GM18951 (cell line): ENCODE measurements around the gene ACER3.

Experiments used
- POLR2A ChIP-seq: IDR thresholded peaks from 4 replicates; pipeline ENCODE4 v1.6.1; 2011; ENCODE audit warnings: mild to moderate bottlenecking; ENCODE audit not compliant: insufficient read length, insufficient read depth; ENCODE audit errors: extremely low read depth
- in situ Hi-C: fragments of 300-500 bp; cut with MboI; formaldehyde crosslinking; loops from one replicate; pipeline ENCODE4 v1.12.0; 2022; ENCODE audit warnings: low sequenced_read_pairs, mixed read lengths, inconsistent platforms; ENCODE audit not compliant: unreplicated experiment

ACER3 gene

GRCh38 chr11:76863196-76863777 lies 2.6 kb downstream of the ACER3 start:
- in situ Hi-C loops, result no loop called here
- TF ChIP-seq POLR2A, result no peak

GRCh38 chr11:76872959-76873827 lies 12.5 kb downstream of the ACER3 start:
- in situ Hi-C loops, result no loop called here
- no peak for TF ChIP-seq POLR2A

- in situ Hi-C loops, result no loop called here
Observed at GRCh38 chr11:76878014-76878413, 17.3 kb downstream of the ACER3 start.

GRCh38 chr11:76880314-76880713 lies 19.6 kb downstream of the ACER3 start:
- TF ChIP-seq POLR2A, result no peak
- in situ Hi-C loops, result no loop called here

More at GRCh38 chr11:76878014-76878413, 17.3 kb downstream of the ACER3 start:
- TF ChIP-seq POLR2A, result no peak

GRCh38 chr11:76880956-76881355 lies 20.2 kb downstream of the ACER3 start:
- no peak for TF ChIP-seq POLR2A
- in situ Hi-C loops, result no loop called here

- TF ChIP-seq POLR2A, result no peak
- in situ Hi-C loops, result no loop called here
Observed at GRCh38 chr11:76885390-76886097, 24.8 kb downstream of the ACER3 start.

- no peak for TF ChIP-seq POLR2A
- in situ Hi-C loops, result no loop called here
Observed at GRCh38 chr11:76888989-76889388, 28.3 kb downstream of the ACER3 start.

GRCh38 chr11:76889411-76889975 lies 28.8 kb downstream of the ACER3 start:
- in situ Hi-C loops, result no loop called here
- no peak for TF ChIP-seq POLR2A

- in situ Hi-C loops, result no loop called here
- TF ChIP-seq POLR2A, result no peak
Observed at GRCh38 chr11:76890329-76890728, 29.6 kb downstream of the ACER3 start.

- in situ Hi-C loops, result no loop called here
- no peak for TF ChIP-seq POLR2A
Observed at GRCh38 chr11:76891285-76891684, 30.6 kb downstream of the ACER3 start.

- no peak for TF ChIP-seq POLR2A
- in situ Hi-C loops, result no loop called here
Observed at GRCh38 chr11:76891793-76892192, 31.1 kb downstream of the ACER3 start.

GRCh38 chr11:76892306-76892705 lies 31.6 kb downstream of the ACER3 start:
- no peak for TF ChIP-seq POLR2A
- in situ Hi-C loops, result no loop called here

GRCh38 chr11:76897233-76897632 lies 36.5 kb downstream of the ACER3 start:
- in situ Hi-C loops, result no loop called here
- TF ChIP-seq POLR2A, result no peak
